Measurements from ENCODE around the gene ALAS1. TPM values are rescaled to one million over a fixed set of nuclear protein-coding genes. Genes with fewer than 3 reads are reported as not detected.

Gene ALAS1
- total RNA-seq, 1 experiment from 2014 or later: 58.6 TPM

- intact Hi-C loops (cut with micrococcal nuclease; ENCODE audit: unreplicated experiment): no loop called here
- no peaks in the 10 kb centered on the region for H3K9me3 ChIP-seq (ENCODE audit: low read depth, low read length, poor library complexity, severe bottlenecking)
- no peak overlapping the region for H3K4me3 ChIP-seq (ENCODE audit: low read depth, low read length, poor library complexity, severe bottlenecking)
- H3K4me1 ChIP-seq (ENCODE audit: insufficient read depth, low read length, poor library complexity, severe bottlenecking): no peaks in the 10 kb centered on the region
- POLR2A ChIA-PET (ENCODE audit: low non-redundant PET): no interaction called here
- no peak for DNase-seq (ENCODE audit: low spot score)
- no peaks in the 10 kb centered on the region for H3K27me3 ChIP-seq (replicated peaks; ENCODE audit: insufficient read depth, low read depth, low read length, poor library complexity)
- TF ChIP-seq CTCF (conservative IDR thresholded peaks at IDR 0.05; ENCODE audit: low read depth, low read length) (no peak), EZH2 (IDR thresholded peaks at IDR 0.05; ENCODE audit: borderline replicate concordance, low read depth, low read length, poor library complexity, severe bottlenecking) (no peak)
- BruUV-seq (replicated peaks): no TSS peak
- CTCF ChIA-PET: interaction anchor here (1.2 kb wide), 1 partner anchor 27 kb away, joined by 3 read pairs; no protein-coding TSS in a partner anchor
- no peak overlapping the region for H3K27ac ChIP-seq (ENCODE audit: low read depth, low read length, poor library complexity, severe bottlenecking)
- peaks cover 3% of the 10 kb centered on the region for H3K36me3 ChIP-seq (ENCODE audit: insufficient read depth, low read length, poor library complexity, severe bottlenecking)
These were observed 49.6 kb downstream of the ALAS1 start for GRCh38 chr3:52247409-52248164.

GRCh38 chr3:52248165-52248541 lies 50.2 kb downstream of the ALAS1 start:
- CTCF ChIA-PET: interaction anchor here (1.2 kb wide), 1 partner anchor 28 kb away, joined by 3 read pairs; no protein-coding TSS in a partner anchor
- H3K4me3 ChIP-seq (ENCODE audit: low read depth, low read length, poor library complexity, severe bottlenecking): no peak overlapping the region

GRCh38 chr3:52248816-52249547 lies 51.0 kb downstream of the ALAS1 start:
- H3K27ac ChIP-seq (ENCODE audit: low read depth, low read length, poor library complexity, severe bottlenecking): no peak overlapping the region
- intact Hi-C loops (cut with micrococcal nuclease; ENCODE audit: unreplicated experiment): no loop called here
- CTCF ChIA-PET: no interaction called here
- TF ChIP-seq CTCF (conservative IDR thresholded peaks at IDR 0.05; ENCODE audit: low read depth, low read length): no peak
- no peak for TF ChIP-seq EZH2 (IDR thresholded peaks at IDR 0.05; ENCODE audit: borderline replicate concordance, low read depth, low read length, poor library complexity, severe bottlenecking)
- POLR2A ChIA-PET (ENCODE audit: low non-redundant PET): interaction anchor here (0.6 kb wide), 1 partner anchor 10 kb away, joined by 3 read pairs; the partner anchor contains the start of gene TWF2
- BruUV-seq (replicated peaks): no TSS peak
- H3K36me3 ChIP-seq (ENCODE audit: insufficient read depth, low read length, poor library complexity, severe bottlenecking): peaks cover 6% of the 10 kb centered on the region
- H3K4me1 ChIP-seq (ENCODE audit: insufficient read depth, low read length, poor library complexity, severe bottlenecking): no peaks in the 10 kb centered on the region
- no peak overlapping the region for H3K4me3 ChIP-seq (ENCODE audit: low read depth, low read length, poor library complexity, severe bottlenecking)
- DNase-seq (ENCODE audit: low spot score): peak; percentile 20
- H3K27me3 ChIP-seq (replicated peaks; ENCODE audit: insufficient read depth, low read depth, low read length, poor library complexity): no peaks in the 10 kb centered on the region
- H3K9me3 ChIP-seq (ENCODE audit: low read depth, low read length, poor library complexity, severe bottlenecking): no peaks in the 10 kb centered on the region

More at GRCh38 chr3:52248165-52248541, 50.2 kb downstream of the ALAS1 start:
- Histone ChIP-seq H3K9me3 (ENCODE audit: low read depth, low read length, poor library complexity, severe bottlenecking) (no peaks in the 10 kb centered on the region), H3K36me3 (ENCODE audit: insufficient read depth, low read length, poor library complexity, severe bottlenecking) (peaks cover 4% of the 10 kb centered on the region), H3K27me3 (replicated peaks; ENCODE audit: insufficient read depth, low read depth, low read length, poor library complexity) (no peaks in the 10 kb centered on the region), H3K27ac (ENCODE audit: low read depth, low read length, poor library complexity, severe bottlenecking) (no peak overlapping the region), H3K4me1 (ENCODE audit: insufficient read depth, low read length, poor library complexity, severe bottlenecking) (no peaks in the 10 kb centered on the region)
- BruUV-seq (replicated peaks): no TSS peak
- no peak for TF ChIP-seq EZH2 (IDR thresholded peaks at IDR 0.05; ENCODE audit: borderline replicate concordance, low read depth, low read length, poor library complexity, severe bottlenecking)
- no peak for TF ChIP-seq CTCF (conservative IDR thresholded peaks at IDR 0.05; ENCODE audit: low read depth, low read length)
- POLR2A ChIA-PET (ENCODE audit: low non-redundant PET): no interaction called here
- no peak for DNase-seq (ENCODE audit: low spot score)
- intact Hi-C loops (cut with micrococcal nuclease; ENCODE audit: unreplicated experiment): no loop called here

Measured in A673 (cell line).